MCF 10A (cell line): ENCODE results near the gene ELK4. TPM values are rescaled to one million over a fixed set of nuclear protein-coding genes. Genes with fewer than 3 reads are reported as not detected.

ENCODE experiments used
- BruUV-seq: library from RNA; stranded (reverse); fragments of 400-500 nt; replicated peaks from 2 replicates; lab custom pipeline; 2021; lab: Mats Ljungman, UMichigan
- CTCF ChIA-PET: fragments of 300-600 bp; sonication (Branson Sonifier 250); formaldehyde crosslinking; extraction: SDS; loops from one replicate; lab custom pipeline; 2021; ENCODE audit warnings: antibody characterized with exemption, inconsistent platforms; lab: Yijun Ruan, JAX
- POLR2A ChIA-PET: fragments of 300-600, 350-650 bp; sonication (Branson Sonifier 250); formaldehyde crosslinking; extraction: SDS; loops from one replicate; lab custom pipeline; 2020; ENCODE audit warnings: antibody characterized with exemption, inconsistent platforms; lab: Yijun Ruan, JAX
- DNase-seq: peaks from one replicate; pipeline ENCODE4 v3.0.0-alpha.2; 2018; ENCODE audit not compliant: unreplicated experiment
- H3K27ac Mint-ChIP-seq: one replicate; pipeline ENCODE4 v1.8.0; 2022; ENCODE audit warnings: mild to moderate bottlenecking, low read depth, mixed read lengths; ENCODE audit not compliant: unreplicated experiment
- H3K27me3 Mint-ChIP-seq: one replicate; pipeline ENCODE4 v1.8.0; 2022; ENCODE audit warnings: mixed read lengths; ENCODE audit not compliant: insufficient read depth, unreplicated experiment
- H3K36me3 Mint-ChIP-seq: one replicate; pipeline ENCODE4 v1.8.0; 2022; ENCODE audit warnings: mild to moderate bottlenecking, moderate library complexity, mixed read lengths; ENCODE audit not compliant: insufficient read depth, unreplicated experiment
- H3K4me1 Mint-ChIP-seq: one replicate; pipeline ENCODE4 v1.8.0; 2022; ENCODE audit warnings: mixed read lengths; ENCODE audit not compliant: insufficient read depth, unreplicated experiment
- H3K4me3 Mint-ChIP-seq: one replicate; pipeline ENCODE4 v1.8.0; 2022; ENCODE audit warnings: mild to moderate bottlenecking, moderate library complexity, mixed read lengths; ENCODE audit not compliant: unreplicated experiment
- H3K9me3 Mint-ChIP-seq: one replicate; pipeline ENCODE4 v1.8.0; 2022; ENCODE audit warnings: mixed read lengths; ENCODE audit not compliant: unreplicated experiment
- CTCF ChIP-seq: fragments of 200-600 bp; IDR thresholded peaks from one replicate; pipeline ENCODE4 v1.8.0; 2022; ENCODE audit warnings: antibody characterized with exemption, mild to moderate bottlenecking; ENCODE audit not compliant: unreplicated experiment
- intact Hi-C: fragments of 100-400 bp; cut with micrococcal nuclease; formaldehyde crosslinking; loops from 2 replicates; pipeline ENCODE4 v1.14.1; 2022
- total RNA-seq: library from RNA; stranded (reverse); gene quantifications from 2 replicates; pipeline ENCODE4 v1.2.3, GENCODE V29; 2022

The ELK4 gene
- total RNA-seq, 1 experiment from 2014 or later, result 101 TPM

- POLR2A ChIA-PET, result interaction anchor here (1.0 to 7.5 kb wide), 3 partner anchors 12 to 26 kb away, joined by 3 to 96 read pairs (median 4); partner anchors contain the start of gene ELK4
- Mint-ChIP-seq H3K4me1 (peaks cover 5% of the 10 kb centered on the region), H3K9me3 (no peaks in the 10 kb centered on the region), H3K27me3 (no peaks in the 10 kb centered on the region), H3K36me3 (peaks cover 100% of the 10 kb centered on the region), H3K27ac (peak overlapping the region; percentile 24), H3K4me3 (no peak overlapping the region)
- no TSS peak for BruUV-seq
- intact Hi-C loops, result no loop called here
- CTCF ChIA-PET, result interaction anchor here (0.9 to 6.0 kb wide), 2 partner anchors 13 to 39 kb away, joined by 3 to 51 read pairs; no protein-coding TSS in a partner anchor
- no peak for DNase-seq
- TF ChIP-seq CTCF, result no peak
Measured at GRCh38 chr1:205619376-205619775, 12.4 kb downstream of the ELK4 start.

GRCh38 chr1:205616563-205617293 is 15.1 kb downstream of the ELK4 start:
- peaks cover 6% of the 10 kb centered on the region for H3K4me1 Mint-ChIP-seq
- TF ChIP-seq CTCF, result no peak
- peaks cover 93% of the 10 kb centered on the region for H3K36me3 Mint-ChIP-seq
- intact Hi-C loops, result no loop called here
- no peak overlapping the region for H3K4me3 Mint-ChIP-seq
- CTCF ChIA-PET, result interaction anchor here (1.0 to 1.4 kb wide), 3 partner anchors 14 to 25 kb away, joined by 3 to 6 read pairs (median 5); no protein-coding TSS in a partner anchor
- POLR2A ChIA-PET, result interaction anchor here (0.6 to 7.1 kb wide), 5 partner anchors 7 to 95 kb away, joined by 3 to 105 read pairs (median 8); partner anchors contain the start of gene ELK4
- H3K27me3 Mint-ChIP-seq, result no peaks in the 10 kb centered on the region
- no peak for DNase-seq
- H3K9me3 Mint-ChIP-seq, result no peaks in the 10 kb centered on the region
- BruUV-seq, result no TSS peak
- H3K27ac Mint-ChIP-seq, result no peak overlapping the region

DNA sequence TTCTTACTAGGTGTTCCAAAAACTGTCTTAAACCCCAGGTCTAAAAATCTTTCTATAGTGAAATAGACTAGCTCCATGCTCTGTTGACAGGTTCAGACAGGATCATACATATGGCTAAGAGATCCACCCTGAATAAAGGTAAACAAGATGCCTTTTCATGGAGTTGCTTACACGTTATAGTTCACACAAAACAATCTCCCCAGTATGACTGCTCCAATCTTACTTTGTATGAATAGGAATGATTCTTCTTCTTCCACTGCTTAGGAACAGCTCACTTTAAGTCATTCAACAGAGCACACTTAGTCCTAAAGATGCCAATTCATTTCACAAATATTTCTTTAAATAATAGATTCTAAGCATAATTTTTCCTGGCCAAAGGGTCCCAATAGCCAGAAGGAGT is 16.0 kb downstream of the ELK4 start:
- H3K36me3 Mint-ChIP-seq, result peaks cover 92% of the 10 kb centered on the region
- POLR2A ChIA-PET, result interaction anchor here (0.6 to 7.1 kb wide), 6 partner anchors 8 to 134 kb away, joined by 3 to 105 read pairs (median 6); partner anchors contain the start of gene ELK4
- no peaks in the 10 kb centered on the region for H3K9me3 Mint-ChIP-seq
- no peak for DNase-seq
- CTCF ChIA-PET, result interaction anchor here (0.8 to 1.4 kb wide), 4 partner anchors 12 to 24 kb away, joined by 3 to 6 read pairs (median 4); no protein-coding TSS in a partner anchor
- no peaks in the 10 kb centered on the region for H3K27me3 Mint-ChIP-seq
- intact Hi-C loops, result no loop called here
- BruUV-seq, result TSS peak; percentile 7
- TF ChIP-seq CTCF, result no peak
- H3K4me3 Mint-ChIP-seq, result no peak overlapping the region
- peaks cover 15% of the 10 kb centered on the region for H3K4me1 Mint-ChIP-seq
- H3K27ac Mint-ChIP-seq, result no peak overlapping the region

- BruUV-seq, result no TSS peak
- no peaks in the 10 kb centered on the region for H3K27me3 Mint-ChIP-seq
- TF ChIP-seq CTCF, result no peak
- DNase-seq, result no peak
- intact Hi-C loops, result no loop called here
- ChIA-PET CTCF (interaction anchor here (0.7 to 4.4 kb wide), 8 partner anchors 8 to 44 kb away, joined by 3 to 33 read pairs (median 3); no protein-coding TSS in a partner anchor), POLR2A (interaction anchor here (0.9 to 7.1 kb wide), 3 partner anchors 8 to 18 kb away, joined by 3 to 105 read pairs (median 8); partner anchors contain the start of gene ELK4)
- no peak overlapping the region for H3K27ac Mint-ChIP-seq
- H3K36me3 Mint-ChIP-seq, result peaks cover 84% of the 10 kb centered on the region
- no peaks in the 10 kb centered on the region for H3K9me3 Mint-ChIP-seq
- H3K4me1 Mint-ChIP-seq, result peaks cover 23% of the 10 kb centered on the region
- H3K4me3 Mint-ChIP-seq, result no peak overlapping the region
Measured at GRCh38 chr1:205613854-205614412, 17.9 kb downstream of the ELK4 start.
